Endodermal cell (in vitro differentiated cells): Measurements from ENCODE around the gene TRPV3. TPM values are rescaled to one million over a fixed set of nuclear protein-coding genes. Genes with fewer than 3 reads are reported as not detected.

Source experiments
- DNase-seq: peaks from one replicate; pipeline ENCODE4 v3.0.0-alpha.2; 2017
- H3K27ac ChIP-seq: 2 replicates; pipeline ENCODE4 v1.5.1; 2013; ENCODE audit warnings: mild to moderate bottlenecking, low read depth, low read length, moderate library complexity
- H3K27me3 ChIP-seq: 2 replicates; pipeline ENCODE4 v1.6.1; 2013; ENCODE audit warnings: mild to moderate bottlenecking, low read length, moderate library complexity; ENCODE audit not compliant: insufficient read depth, control insufficient read depth, poor library complexity, severe bottlenecking
- H3K36me3 ChIP-seq: 2 replicates; pipeline ENCODE4 v1.7.0; 2013; ENCODE audit warnings: mild to moderate bottlenecking, low read length, moderate library complexity; ENCODE audit not compliant: control insufficient read depth, insufficient read depth
- H3K4me1 ChIP-seq: one replicate; pipeline ENCODE4 v1.7.0; 2013; ENCODE audit warnings: low read length; ENCODE audit not compliant: control insufficient read depth, insufficient read depth
- H3K4me3 ChIP-seq: 2 replicates; pipeline ENCODE4 v1.5.1; 2013; ENCODE audit warnings: mild to moderate bottlenecking, low read length, moderate library complexity
- H3K9ac ChIP-seq: 2 replicates; pipeline ENCODE4 v1.6.1; 2013; ENCODE audit warnings: mild to moderate bottlenecking, low read length, moderate library complexity; ENCODE audit not compliant: poor library complexity, severe bottlenecking; ENCODE audit errors: extremely low read depth
- H3K9me3 ChIP-seq: 2 replicates; pipeline ENCODE4 v1.6.1; 2013; ENCODE audit warnings: mild to moderate bottlenecking, low read length, moderate library complexity; ENCODE audit not compliant: control insufficient read depth
- H3K27ac Mint-ChIP-seq: 2 replicates; pipeline ENCODE4 v1.8.0; 2020; ENCODE audit warnings: mixed read lengths
- H3K27me3 Mint-ChIP-seq: 2 replicates; pipeline ENCODE4 v1.8.0; 2021; ENCODE audit warnings: mild to moderate bottlenecking, mixed read lengths; ENCODE audit not compliant: insufficient read depth
- H3K36me3 Mint-ChIP-seq: 2 replicates; pipeline ENCODE4 v1.8.0; 2020; ENCODE audit warnings: low read depth, mixed read lengths
- H3K4me1 Mint-ChIP-seq: 2 replicates; pipeline ENCODE4 v1.8.0; 2020; ENCODE audit warnings: mixed read lengths
- H3K4me3 Mint-ChIP-seq: 2 replicates; pipeline ENCODE4 v1.8.0; 2020; ENCODE audit warnings: mild to moderate bottlenecking, moderate library complexity, mixed read lengths
- H3K9me3 Mint-ChIP-seq: 2 replicates; pipeline ENCODE4 v1.8.0; 2020; ENCODE audit warnings: mild to moderate bottlenecking, mixed read lengths
- CTCF ChIP-seq: fragments of 200-600 bp; sonication (generic); conservative IDR thresholded peaks from 2 replicates; pipeline ENCODE4 v1.5.0; 2021; ENCODE audit warnings: antibody characterized with exemption, mild to moderate bottlenecking
- WGBS, 2 experiments: methylation state at CpG; one replicate each; pipeline versions ENCODE4 v1.1.5 to v1.1.7; 2013; ENCODE audit warnings: missing lambda C conversion rate in 2 of 2, mixed read lengths in 1 of 2; ENCODE audit not compliant: insufficient coverage in 1 of 2, insufficient read length in 1 of 2; 5-methylcytosine and 5-hydroxymethylcytosine counted together
- total RNA-seq, 2 donors: library from RNA; stranded (reverse); fragmentation: NEBNext Ultra II Directional in 1 of 2; extraction: Animal tissue kit (Norgen Biotek cat#: 25700) in 1 of 2; gene quantifications; 2 replicates in 1 of 2; 3 replicates in 1 of 2; pipeline ENCODE4 v1.2.1, GENCODE V29; 2021

TRPV3 gene
- total RNA-seq, 2 donors from 2014 or later, result 6.2 to 11.3 TPM

- Histone ChIP-seq H3K36me3 (no peaks in the 10 kb centered on the region), H3K4me1 (peaks cover 5% of the 10 kb centered on the region), H3K27me3 (no peaks in the 10 kb centered on the region), H3K9me3 (no peaks in the 10 kb centered on the region), H3K9ac (no peak overlapping the region), H3K4me3 (no peak overlapping the region), H3K27ac (no peak overlapping the region)
- Mint-ChIP-seq H3K4me1 (peaks cover 14% of the 10 kb centered on the region), H3K27me3 (peaks cover 21% of the 10 kb centered on the region), H3K9me3 (no peaks in the 10 kb centered on the region), H3K36me3 (no peaks in the 10 kb centered on the region), H3K27ac (no peak overlapping the region), H3K4me3 (no peak overlapping the region)
- no peak for DNase-seq
- no peak for TF ChIP-seq CTCF
- WGBS, 2 experiments, result 93 to 100% methylated on average over 1 to 2 of the region's 2 CpGs
Observed at GRCh38 chr17:3549610-3550162, 7.9 kb downstream of the TRPV3 start.

GRCh38 chr17:3547628-3548027 lies 10.0 kb downstream of the TRPV3 start:
- WGBS, 2 experiments, result 83 to 85% methylated on average over 5 to 11 of the region's 11 CpGs
- Histone ChIP-seq H3K27ac (no peak overlapping the region), H3K9ac (no peak overlapping the region), H3K27me3 (no peaks in the 10 kb centered on the region), H3K4me1 (peaks cover 5% of the 10 kb centered on the region), H3K9me3 (no peaks in the 10 kb centered on the region), H3K4me3 (no peak overlapping the region), H3K36me3 (no peaks in the 10 kb centered on the region)
- no peaks in the 10 kb centered on the region for H3K36me3 Mint-ChIP-seq
- H3K4me1 Mint-ChIP-seq, result peaks cover 21% of the 10 kb centered on the region
- TF ChIP-seq CTCF, result no peak
- no peaks in the 10 kb centered on the region for H3K9me3 Mint-ChIP-seq
- no peak for DNase-seq
- no peak overlapping the region for H3K27ac Mint-ChIP-seq
- H3K4me3 Mint-ChIP-seq, result no peak overlapping the region
- H3K27me3 Mint-ChIP-seq, result peaks cover 20% of the 10 kb centered on the region

- no peak for DNase-seq
- H3K36me3 ChIP-seq, result no peaks in the 10 kb centered on the region
- no peaks in the 10 kb centered on the region for H3K9me3 ChIP-seq
- H3K9ac ChIP-seq, result no peak overlapping the region
- peaks cover 20% of the 10 kb centered on the region for H3K27me3 Mint-ChIP-seq
- no peak overlapping the region for H3K4me3 Mint-ChIP-seq
- H3K27ac Mint-ChIP-seq, result no peak overlapping the region
- no peak overlapping the region for H3K4me3 ChIP-seq
- H3K36me3 Mint-ChIP-seq, result no peaks in the 10 kb centered on the region
- H3K9me3 Mint-ChIP-seq, result no peaks in the 10 kb centered on the region
- peaks cover 23% of the 10 kb centered on the region for H3K4me1 Mint-ChIP-seq
- TF ChIP-seq CTCF, result no peak
- H3K27me3 ChIP-seq, result no peaks in the 10 kb centered on the region
- H3K27ac ChIP-seq, result no peak overlapping the region
- 72 to 90% methylated on average over 5 to 8 of the region's 8 CpGs for WGBS, 2 experiments
- H3K4me1 ChIP-seq, result peaks cover 5% of the 10 kb centered on the region
Observed at GRCh38 chr17:3546997-3547396, 10.6 kb downstream of the TRPV3 start.
